BLaER1 treated with 17β-estradiol and CSF1 and Interleukin-3, amounts not matched to agents 10 nM and 100 nM (cell line): ENCODE data around the gene SARM1.

ENCODE experiments used
- H3K27ac ChIP-seq, 11 experiments: shearing (Covaris generic); formaldehyde crosslinking; 2 replicates each; pipeline ENCODE4 v1.8.1; 2022
- H3K27me3 ChIP-seq, 11 experiments: shearing (Covaris generic); formaldehyde crosslinking; 2 replicates each; pipeline ENCODE4 v1.8.1; 2022
- H3K36me3 ChIP-seq, 11 experiments: shearing (Covaris generic); formaldehyde crosslinking; 2 replicates each; pipeline ENCODE4 v1.8.1; 2022
- H3K4me1 ChIP-seq, 10 experiments: shearing (Covaris generic); formaldehyde crosslinking; 2 replicates each; pipeline ENCODE4 v1.8.1; 2022
- H3K4me2 ChIP-seq, 11 experiments: shearing (Covaris generic); formaldehyde crosslinking; 2 replicates each; pipeline ENCODE4 v1.8.1; 2022
- H3K4me3 ChIP-seq, 10 experiments: shearing (Covaris generic); formaldehyde crosslinking; 2 replicates each; pipeline ENCODE4 v1.8.1; 2022
- H3K9ac ChIP-seq, 11 experiments: shearing (Covaris generic); formaldehyde crosslinking; 2 replicates each; pipeline ENCODE4 v1.8.1; 2022
- H3K9me3 ChIP-seq, 11 experiments: shearing (Covaris generic); formaldehyde crosslinking; replicated peaks in 1 of 11; 2 replicates each; pipeline ENCODE4 v1.8.1; 2022
- H4K20me1 ChIP-seq, 11 experiments: shearing (Covaris generic); formaldehyde crosslinking; 2 replicates each; pipeline ENCODE4 v1.8.1; 2022
- Cebpa-rat ChIP-seq, 11 experiments: shearing (Covaris generic); IDR thresholded peaks; 2 replicates each; pipeline ENCODE4 v1.8.1; 2022

Gene SARM1

GRCh38 chr17:28404812-28405570, 33.5 kb downstream of the SARM1 start:
- Histone ChIP-seq H3K4me3 (peak overlapping the region; percentile 65 to 78 (median 72)), H3K27ac (peak overlapping the region in 3 of 11 experiments; percentile 18 to 53 (median 30); a peak in 5 of 22 replicates), H3K9ac (peak overlapping the region in 10 of 11 experiments; percentile 69 to 83 (median 78); a peak in 15 of 22 replicates), H3K4me2 (peak overlapping the region; percentile 92 to 100 (median 98)), H3K9me3 (no peaks in the 10 kb centered on the region), H3K4me1 (peaks cover 25 to 78% (median 54%) of the 10 kb centered on the region in 10 experiments), H3K36me3 (peaks cover 0 to 31% (median 6%) of the 10 kb centered on the region in 11 experiments; a peak in 12 of 22 replicates), H3K27me3 (peaks cover 0 to 10% (median 0%) of the 10 kb centered on the region in 11 experiments; a peak in 3 of 22 replicates), H4K20me1 (no peaks in the 10 kb centered on the region)
- TF ChIP-seq Cebpa-rat (IDR thresholded peaks at IDR 0.05), result no peak

GRCh38 chr17:28405632-28406472, 34.4 kb downstream of the SARM1 start, which contains the start of gene SLC46A1:
SLC46A1 (minus strand) TSS chr17:28406212; CDS start chr17:28406114, 98 bp downstream.
- Histone ChIP-seq H4K20me1 (no peaks in the 10 kb centered on the region), H3K4me2 (peak within 1 kb of the TSS; percentile 92 to 100 (median 98)), H3K36me3 (peaks cover 0 to 22% (median 4%) of the 10 kb centered on the region in 11 experiments; a peak in 5 of 22 replicates), H3K9ac (peak within 1 kb of the TSS; percentile 60 to 83 (median 77)), H3K4me3 (peak within 1 kb of the TSS; percentile 65 to 78 (median 72)), H3K27ac (peak within 1 kb of the TSS in 10 of 11 experiments; percentile 13 to 65 (median 52); a peak in 17 of 22 replicates), H3K9me3 (no peaks in the 10 kb centered on the region), H3K4me1 (peaks cover 25 to 69% (median 51%) of the 10 kb centered on the region in 10 experiments), H3K27me3 (peaks cover 0 to 10% (median 0%) of the 10 kb centered on the region in 11 experiments; a peak in 3 of 22 replicates)
- TF ChIP-seq Cebpa-rat (IDR thresholded peaks at IDR 0.05), result no peak

DNA sequence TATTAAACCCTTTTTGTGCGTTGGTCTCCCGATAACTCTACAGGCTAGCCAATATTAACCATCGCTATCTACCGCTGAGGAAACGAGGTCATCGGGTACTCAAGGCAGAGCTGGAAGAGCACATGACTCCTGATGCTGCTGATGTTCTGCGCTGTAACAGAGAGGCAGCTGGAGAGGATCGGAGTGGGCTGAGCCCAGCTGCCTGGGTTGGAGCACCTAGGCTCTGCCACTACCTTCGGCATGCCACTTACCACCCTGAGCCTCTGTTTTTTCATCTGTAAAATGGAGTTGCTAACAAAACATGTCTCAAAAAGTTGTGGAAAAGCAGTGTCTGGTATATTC, 35.0 kb downstream of the SARM1 start:
- no peak for TF ChIP-seq Cebpa-rat (IDR thresholded peaks at IDR 0.05)
- H3K27ac ChIP-seq, result no peak overlapping the region; a peak in 1 of 22 replicates
- H3K9me3 ChIP-seq, result no peaks in the 10 kb centered on the region
- peak overlapping the region; percentile 92 to 100 (median 98) for H3K4me2 ChIP-seq
- peak overlapping the region; percentile 65 to 78 (median 72) for H3K4me3 ChIP-seq
- H3K36me3 ChIP-seq, result peaks cover 0 to 16% (median 4%) of the 10 kb centered on the region in 11 experiments; a peak in 5 of 22 replicates
- H4K20me1 ChIP-seq, result no peaks in the 10 kb centered on the region
- H3K27me3 ChIP-seq, result peaks cover 0 to 10% (median 0%) of the 10 kb centered on the region in 11 experiments; a peak in 3 of 22 replicates
- H3K4me1 ChIP-seq, result peaks cover 25 to 63% (median 51%) of the 10 kb centered on the region in 10 experiments
- H3K9ac ChIP-seq, result peak overlapping the region in 9 of 11 experiments; percentile 69 to 82 (median 77); a peak in 13 of 22 replicates

GRCh38 chr17:28407130-28407973, 35.9 kb downstream of the SARM1 start:
- Histone ChIP-seq H3K4me1 (peaks cover 25 to 54% (median 44%) of the 10 kb centered on the region in 10 experiments), H3K36me3 (peaks cover 0 to 7% (median 0%) of the 10 kb centered on the region in 11 experiments; a peak in 5 of 22 replicates), H4K20me1 (no peaks in the 10 kb centered on the region), H3K4me2 (peak overlapping the region in 2 of 11 experiments; percentile 47 to 95; a peak in 2 of 22 replicates), H3K27me3 (peaks cover 0 to 10% (median 0%) of the 10 kb centered on the region in 11 experiments; a peak in 3 of 22 replicates), H3K4me3 (no peak overlapping the region), H3K9me3 (no peaks in the 10 kb centered on the region), H3K9ac (no peak overlapping the region), H3K27ac (no peak overlapping the region)
- TF ChIP-seq Cebpa-rat (IDR thresholded peaks at IDR 0.05), result no peak

- no peak overlapping the region for H3K4me3 ChIP-seq
- H4K20me1 ChIP-seq, result no peaks in the 10 kb centered on the region
- TF ChIP-seq Cebpa-rat (IDR thresholded peaks at IDR 0.05), result no peak
- no peaks in the 10 kb centered on the region for H3K9me3 ChIP-seq
- H3K4me1 ChIP-seq, result peaks cover 25 to 48% (median 38%) of the 10 kb centered on the region in 10 experiments
- peaks cover 0 to 10% (median 0%) of the 10 kb centered on the region in 11 experiments; a peak in 3 of 22 replicates for H3K27me3 ChIP-seq
- H3K9ac ChIP-seq, result no peak overlapping the region
- H3K4me2 ChIP-seq, result peak overlapping the region in 2 of 11 experiments; percentile 10 to 47; a peak in 3 of 22 replicates
- no peak overlapping the region for H3K27ac ChIP-seq
- H3K36me3 ChIP-seq, result peaks cover 0 to 1% (median 0%) of the 10 kb centered on the region in 11 experiments; a peak in 1 of 22 replicates
These were observed 36.4 kb downstream of the SARM1 start for GRCh38 chr17:28407974-28408306.

GRCh38 chr17:28412099-28412498, 40.6 kb downstream of the SARM1 start:
- H3K4me2 ChIP-seq, result no peak overlapping the region
- H3K27ac ChIP-seq, result no peak overlapping the region
- H3K4me3 ChIP-seq, result no peak overlapping the region
- H3K9me3 ChIP-seq, result no peaks in the 10 kb centered on the region
- no peaks in the 10 kb centered on the region for H3K27me3 ChIP-seq
- H3K36me3 ChIP-seq, result no peaks in the 10 kb centered on the region
- peaks cover 0 to 10% (median 0%) of the 10 kb centered on the region in 10 experiments; a peak in 3 of 20 replicates for H3K4me1 ChIP-seq
- H3K9ac ChIP-seq, result no peak overlapping the region
- TF ChIP-seq Cebpa-rat (IDR thresholded peaks at IDR 0.05), result no peak
- H4K20me1 ChIP-seq, result no peaks in the 10 kb centered on the region

DNA sequence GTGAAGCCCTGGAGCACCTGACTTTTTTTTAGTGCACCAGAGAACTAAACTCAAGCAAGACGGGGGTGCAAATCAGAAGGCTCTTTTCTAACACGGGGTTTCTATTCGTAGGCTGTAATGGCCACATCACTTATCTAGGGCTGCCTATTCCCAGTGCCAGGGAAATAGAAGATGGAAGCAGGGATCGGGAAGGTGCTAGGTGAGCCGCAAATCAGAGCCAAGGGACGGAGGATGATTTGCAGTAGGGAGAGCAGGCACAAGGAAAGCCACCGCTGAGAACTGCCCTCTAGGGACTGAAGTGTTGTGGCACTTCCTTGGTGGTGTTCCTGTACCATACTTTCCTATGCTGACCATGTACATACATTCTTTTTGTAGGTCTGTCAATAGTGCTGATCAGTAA, 42.3 kb downstream of the SARM1 start:
- H3K4me3 ChIP-seq, result no peak overlapping the region

GRCh38 chr17:28415886-28416285, 44.4 kb downstream of the SARM1 start:
- no peak overlapping the region for H3K4me2 ChIP-seq
- no peaks in the 10 kb centered on the region for H4K20me1 ChIP-seq
- H3K27ac ChIP-seq, result no peak overlapping the region
- no peaks in the 10 kb centered on the region for H3K27me3 ChIP-seq
- no peaks in the 10 kb centered on the region for H3K36me3 ChIP-seq
- no peak for TF ChIP-seq Cebpa-rat (IDR thresholded peaks at IDR 0.05)
- H3K9me3 ChIP-seq, result no peaks in the 10 kb centered on the region
- H3K4me3 ChIP-seq, result no peak overlapping the region
- no peak overlapping the region for H3K9ac ChIP-seq
- H3K4me1 ChIP-seq, result no peaks in the 10 kb centered on the region

More for the DNA sequence above, 42.3 kb downstream of the SARM1 start:
- Histone ChIP-seq H3K4me2 (no peak overlapping the region), H3K27me3 (no peaks in the 10 kb centered on the region), H3K4me1 (no peaks in the 10 kb centered on the region), H4K20me1 (no peaks in the 10 kb centered on the region), H3K9me3 (no peaks in the 10 kb centered on the region), H3K36me3 (no peaks in the 10 kb centered on the region), H3K27ac (no peak overlapping the region), H3K9ac (no peak overlapping the region)
- TF ChIP-seq Cebpa-rat (IDR thresholded peaks at IDR 0.05), result no peak
